Iris pigment epithelial cell (primary cell): ENCODE data around the gene TREX2.
A peak's percentile ranks its signal among the peaks of the same experiment; 100 is the strongest.
"Not testable (repeated sequence)": the region's sequence is repeated elsewhere in the genome, so short reads cannot be mapped to it uniquely, and the experiment has no call there.

Experiments used
- DNase-seq: peaks from one replicate; pipeline ENCODE4 v3.0.0-alpha.2; 2011; ENCODE audit warnings: low read depth

Gene TREX2

DNA sequence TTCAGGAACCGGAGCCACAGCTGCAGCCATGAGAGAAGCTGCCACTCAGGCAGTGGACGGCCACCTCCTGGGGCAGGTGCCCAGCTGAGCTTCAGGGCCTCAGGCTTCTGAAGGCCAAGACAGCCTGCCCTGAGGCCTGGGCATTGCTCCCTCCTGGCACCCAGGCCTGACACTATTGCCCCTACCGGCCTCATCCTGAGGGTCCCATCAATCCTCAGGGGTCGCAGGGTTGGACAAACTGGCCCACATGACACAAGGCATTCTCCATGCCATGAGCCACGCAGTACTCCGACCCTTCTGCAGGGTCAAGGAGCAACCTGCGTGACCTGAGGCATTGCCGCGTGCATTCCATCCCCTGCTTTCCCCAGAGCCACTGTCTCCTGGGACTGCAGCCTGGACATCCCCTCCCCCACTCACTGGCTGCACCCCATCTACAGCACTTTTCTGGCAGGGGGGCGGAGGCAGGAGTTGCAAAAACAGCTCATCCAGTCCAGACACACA is 37.6 kb downstream of the TREX2 start:
- no peak for DNase-seq

DNA sequence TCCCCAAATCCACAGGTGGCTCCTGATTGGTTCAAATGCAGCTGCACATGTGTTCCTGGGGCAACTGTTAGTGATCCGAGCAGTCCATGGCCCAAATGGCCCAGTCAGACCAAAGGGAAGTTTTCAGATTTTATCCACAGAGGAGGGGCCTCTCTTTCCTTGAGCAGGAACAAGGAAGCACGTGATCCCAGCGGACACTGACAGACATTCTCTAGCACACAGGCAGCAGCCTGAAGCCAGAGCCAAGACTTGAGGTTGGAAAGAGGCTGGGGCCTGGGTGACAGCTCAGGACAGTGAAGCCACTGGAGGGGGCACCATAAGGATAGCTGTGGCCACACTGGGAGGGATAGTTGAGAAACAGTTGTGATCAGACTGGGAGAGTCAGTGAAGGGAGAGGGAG is 38.1 kb downstream of the TREX2 start:
- no peak for DNase-seq

DNA sequence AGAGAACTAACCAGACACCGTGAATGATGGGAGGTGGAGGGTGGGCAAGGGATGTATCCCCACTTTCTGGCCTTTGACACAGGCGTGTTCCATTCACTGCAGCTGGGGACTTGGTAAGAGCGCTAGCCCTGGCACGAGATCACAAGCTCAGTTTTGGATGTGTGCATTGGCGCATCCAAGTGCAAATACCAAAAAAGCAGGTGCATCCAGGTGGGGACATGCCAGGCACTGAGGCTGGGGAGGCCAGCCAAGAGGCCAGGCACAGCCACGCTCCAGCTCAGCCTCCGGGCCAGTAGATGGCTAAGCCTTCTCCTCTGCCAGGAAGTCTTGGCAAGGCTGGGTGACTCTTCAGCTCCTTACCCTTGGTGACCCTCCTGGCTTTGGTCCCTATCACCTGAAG is 39.0 kb downstream of the TREX2 start:
- no peak for DNase-seq

DNA sequence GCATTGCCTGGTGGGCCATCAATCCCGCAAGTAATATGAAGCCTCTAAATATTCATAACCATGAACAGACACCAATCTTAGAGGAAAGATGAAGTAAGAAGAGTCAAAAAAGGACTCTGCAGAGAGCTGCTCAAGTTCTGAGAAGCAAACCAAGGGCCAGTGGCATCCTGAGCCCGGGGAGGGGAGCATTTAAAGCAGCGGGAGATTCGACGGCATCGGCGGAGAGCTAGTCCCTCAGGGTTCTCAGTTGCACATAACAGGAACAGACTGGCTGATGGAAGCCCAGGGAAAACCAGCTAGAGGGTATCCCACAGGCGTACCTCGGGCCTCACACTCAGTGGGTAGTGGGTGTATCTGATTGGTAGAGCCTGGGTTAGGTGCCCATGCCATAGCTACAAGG is 39.8 kb downstream of the TREX2 start:
- no peak for DNase-seq

DNA sequence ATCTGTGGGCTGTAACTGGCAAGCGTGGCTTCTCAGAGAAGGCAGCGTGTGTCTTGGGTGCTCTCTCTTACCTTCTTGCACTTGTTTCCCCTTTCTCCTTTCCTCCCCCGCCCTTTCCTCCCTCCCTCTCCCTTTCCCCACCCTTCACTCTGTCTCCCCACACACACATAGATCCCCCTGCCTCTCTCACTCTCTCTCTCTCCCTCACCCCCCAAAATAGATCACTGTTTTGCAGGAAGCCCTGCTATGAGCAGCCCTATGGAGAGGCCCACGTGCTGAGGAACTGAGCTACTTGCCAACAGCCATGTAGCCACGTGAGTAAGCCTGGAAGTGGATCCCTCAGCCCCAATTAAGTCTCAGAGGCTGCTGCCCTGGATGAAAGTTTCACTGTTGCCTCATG is 40.4 kb downstream of the TREX2 start:
- no peak for DNase-seq

DNA sequence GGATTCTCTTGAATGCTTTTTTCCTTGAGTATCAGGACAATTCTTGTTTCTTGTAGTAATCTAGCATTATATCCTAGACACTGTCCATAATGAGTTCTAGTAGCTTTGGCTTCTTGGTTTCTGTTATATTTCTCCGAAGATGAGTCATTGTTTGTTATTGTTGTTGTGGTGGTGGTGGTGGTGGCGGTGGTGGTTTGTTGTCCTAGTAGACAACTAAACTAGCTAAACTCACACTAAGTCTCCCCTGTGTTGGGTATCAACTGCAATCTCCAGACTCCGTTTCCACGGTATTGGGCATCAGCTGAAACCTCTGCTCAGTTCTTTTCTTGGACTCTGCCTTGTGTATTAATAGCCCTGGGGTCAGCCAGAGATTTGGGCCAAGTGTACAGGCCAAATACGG is 41.5 kb downstream of the TREX2 start:
- not testable (repeated sequence) for DNase-seq

DNA sequence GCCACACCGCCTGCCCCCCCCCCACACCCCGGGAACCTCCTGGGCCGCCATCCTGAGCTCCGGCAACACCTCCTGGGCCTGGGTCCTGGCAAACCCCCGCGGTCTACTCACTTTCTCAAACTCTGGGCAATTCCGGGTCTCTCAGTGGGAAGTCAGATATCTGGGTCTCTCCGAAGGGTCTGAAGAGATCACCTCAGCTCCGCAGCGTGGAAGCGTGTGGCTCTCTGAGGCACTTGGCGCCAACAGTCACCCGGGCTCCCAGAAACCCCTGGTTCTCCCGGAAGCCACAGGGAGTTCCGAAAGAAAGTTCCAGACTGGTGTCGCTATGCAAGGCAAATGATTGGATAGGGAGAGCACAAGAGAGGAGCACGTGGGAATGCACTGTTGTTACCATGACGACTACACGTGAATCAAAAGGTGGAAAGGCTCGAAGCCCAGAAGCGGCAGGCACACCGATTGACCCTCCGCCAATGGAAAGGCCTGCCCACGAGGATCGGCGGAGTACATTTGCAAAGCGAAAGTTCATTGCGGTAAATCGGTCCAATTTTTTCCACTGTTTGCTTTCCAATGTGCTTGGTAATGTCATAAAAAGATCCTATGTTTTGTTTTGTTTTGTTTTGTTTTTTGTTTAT is 44.6 kb downstream of the TREX2 start, which contains the start of gene PNMA6E:
Gene PNMA6E (minus strand): TSS at position 218 of the 632 bp plus-strand sequence. CDS start 2,501 bp downstream, outside the sequence.
- DNase-seq, result no peak

DNA sequence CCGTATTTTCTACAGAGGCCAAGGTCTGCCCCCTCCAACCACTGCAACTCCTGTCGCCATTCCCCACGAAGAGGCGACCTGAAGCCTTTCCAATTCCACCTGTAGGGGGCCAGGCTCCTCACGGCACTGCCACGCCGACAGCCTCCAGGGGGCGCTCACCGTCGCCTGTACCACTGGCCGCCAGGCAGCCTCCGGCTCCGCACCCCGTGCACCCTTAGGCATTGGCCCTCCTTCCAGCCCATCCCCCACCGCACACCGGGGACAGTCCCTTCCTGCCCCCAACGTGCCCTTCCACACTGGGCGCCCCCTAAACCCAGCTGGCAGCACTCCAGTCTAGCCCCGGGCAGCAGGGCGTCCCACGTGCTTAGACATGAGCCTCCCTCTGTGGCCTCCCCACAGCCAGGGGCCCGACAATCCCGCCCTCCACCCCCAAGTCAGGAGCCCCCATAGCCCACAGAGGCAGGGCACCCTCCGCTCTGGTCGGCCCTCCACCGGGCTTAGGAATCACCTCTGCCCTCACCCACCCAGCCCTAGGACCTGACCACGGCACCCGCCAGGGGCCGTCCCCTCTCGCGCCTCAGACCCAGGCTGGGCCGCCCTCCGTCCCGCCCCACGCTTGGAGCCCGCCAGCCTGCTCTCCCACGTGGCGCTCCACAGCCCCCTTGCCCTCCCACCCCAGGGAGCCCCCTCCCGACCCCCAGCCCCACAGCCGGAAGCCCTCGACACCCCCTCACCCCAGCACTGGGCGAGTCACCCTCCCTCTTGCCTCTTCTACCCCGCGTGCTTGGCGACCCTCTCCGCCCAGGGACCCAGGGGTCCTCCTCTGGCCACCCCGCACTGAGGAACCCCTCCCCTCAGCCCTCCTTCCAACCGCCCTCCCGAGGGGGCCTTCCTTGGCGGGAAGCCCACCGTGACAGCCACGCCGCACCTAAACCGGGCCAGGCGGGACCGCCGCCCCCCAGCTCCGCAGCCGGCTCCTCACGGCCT is 45.4 kb downstream of the TREX2 start:
- DNase-seq, result peak; percentile 11

DNA sequence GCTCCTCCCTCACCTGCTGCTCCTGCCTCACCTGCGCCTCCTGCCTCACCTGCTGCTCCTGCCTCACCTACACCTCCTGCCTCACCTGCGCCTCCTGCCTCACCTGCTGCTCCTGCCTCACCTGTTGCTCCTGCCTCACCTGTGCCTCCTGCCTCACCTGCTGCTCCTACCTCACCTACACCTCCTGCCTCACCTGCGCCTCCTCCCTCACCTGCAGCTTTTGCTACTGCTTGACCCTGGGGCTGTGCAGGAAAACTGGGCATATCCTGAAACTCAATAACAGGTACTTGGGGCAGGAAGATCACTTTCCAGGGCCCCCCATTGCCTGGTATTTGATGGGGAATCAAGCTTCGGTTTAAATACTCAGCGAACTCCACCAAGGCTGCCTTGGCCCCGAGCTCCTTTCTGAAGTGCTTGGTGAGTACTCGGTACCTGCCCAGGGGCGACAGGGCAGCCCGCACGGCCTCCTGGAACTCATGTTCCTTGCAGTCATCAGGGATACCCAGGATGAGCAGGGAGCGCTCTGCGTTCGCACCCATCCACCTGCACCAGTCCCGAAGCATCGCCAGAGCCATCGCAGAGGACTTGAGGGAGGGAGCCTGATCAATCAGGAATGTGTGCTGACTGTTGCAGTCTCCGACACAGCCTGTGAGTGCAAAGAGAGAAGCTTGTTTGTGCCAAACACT is 47.4 kb downstream of the TREX2 start:
- DNase-seq, result no peak

DNA sequence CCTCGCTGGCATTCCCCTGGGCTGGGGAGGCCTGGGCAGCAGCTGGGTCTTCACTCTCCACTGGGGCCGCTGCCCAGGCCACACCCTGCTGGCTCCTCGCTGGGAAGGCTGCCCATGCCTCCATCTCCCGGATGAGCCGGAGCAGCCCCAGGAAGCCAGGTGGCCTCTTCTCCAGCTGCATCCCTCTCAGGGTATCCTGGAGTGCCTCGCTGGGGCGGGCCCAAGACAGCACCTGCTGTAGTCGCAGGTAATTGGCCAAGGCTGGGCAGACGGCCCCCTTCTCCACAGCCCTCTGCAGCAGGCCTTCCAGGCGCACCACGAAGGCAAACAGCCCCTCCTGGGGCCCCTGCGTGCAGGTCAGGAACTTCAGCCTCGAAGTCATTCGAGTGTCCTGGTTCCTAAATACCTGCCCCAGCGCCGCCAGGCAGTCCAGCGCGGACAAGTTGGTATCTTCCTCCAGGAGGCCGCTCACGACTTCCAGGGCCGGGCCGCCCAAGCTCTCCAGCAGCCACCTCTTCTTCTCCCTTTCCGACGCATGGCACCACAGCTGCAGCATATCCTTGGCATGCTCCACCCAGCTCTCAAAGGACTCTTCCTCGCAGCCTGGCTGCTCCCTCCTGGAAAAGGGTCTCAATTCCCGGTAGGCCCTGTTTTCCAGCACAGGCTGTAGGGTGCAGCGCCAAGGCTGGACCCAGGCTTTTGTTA is 48.4 kb downstream of the TREX2 start:
- DNase-seq, result no peak

DNA sequence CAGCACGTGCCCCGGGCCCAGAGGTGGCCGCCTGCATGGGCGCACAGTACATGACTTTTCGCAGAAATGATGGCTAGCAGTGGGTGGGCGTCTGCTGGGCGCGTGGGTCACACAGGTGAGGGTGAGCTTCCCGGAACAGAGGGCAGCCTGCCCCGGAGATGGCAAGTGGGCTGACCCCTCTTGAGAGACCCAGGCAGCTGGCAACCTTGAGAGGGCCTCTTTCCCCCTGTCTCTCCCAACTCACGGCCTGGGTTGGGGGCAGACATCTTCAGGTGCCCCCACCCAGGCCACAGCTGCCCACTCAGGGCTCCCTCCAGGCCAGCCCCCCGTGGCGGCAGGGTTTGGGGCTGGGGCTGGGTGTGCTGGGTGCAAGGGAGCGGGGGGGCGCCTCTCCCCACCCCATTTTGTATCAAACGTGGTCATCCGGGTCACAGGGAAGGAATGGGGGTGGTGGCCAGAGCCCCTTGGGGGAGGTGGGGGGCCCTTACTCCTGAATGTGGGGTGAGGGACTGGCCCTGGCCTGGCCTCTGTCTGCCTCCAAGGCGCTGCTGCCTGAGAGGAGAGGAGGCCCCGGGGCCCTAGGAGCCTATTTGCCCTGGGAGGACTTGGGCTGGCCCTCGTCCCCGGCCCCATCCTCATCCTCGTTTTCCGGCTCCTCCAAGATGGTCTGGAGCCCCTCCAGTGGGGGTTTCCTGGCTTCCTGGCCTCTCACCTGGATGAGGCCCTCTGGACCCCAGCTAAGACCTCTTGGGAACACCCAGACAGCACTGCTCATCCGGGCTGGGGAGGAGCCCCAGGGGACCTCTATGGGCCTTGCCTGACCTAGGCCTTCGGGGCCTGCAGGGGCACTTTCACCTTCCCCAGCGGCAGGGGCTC is 49.3 kb downstream of the TREX2 start:
- DNase-seq, result no peak

DNA sequence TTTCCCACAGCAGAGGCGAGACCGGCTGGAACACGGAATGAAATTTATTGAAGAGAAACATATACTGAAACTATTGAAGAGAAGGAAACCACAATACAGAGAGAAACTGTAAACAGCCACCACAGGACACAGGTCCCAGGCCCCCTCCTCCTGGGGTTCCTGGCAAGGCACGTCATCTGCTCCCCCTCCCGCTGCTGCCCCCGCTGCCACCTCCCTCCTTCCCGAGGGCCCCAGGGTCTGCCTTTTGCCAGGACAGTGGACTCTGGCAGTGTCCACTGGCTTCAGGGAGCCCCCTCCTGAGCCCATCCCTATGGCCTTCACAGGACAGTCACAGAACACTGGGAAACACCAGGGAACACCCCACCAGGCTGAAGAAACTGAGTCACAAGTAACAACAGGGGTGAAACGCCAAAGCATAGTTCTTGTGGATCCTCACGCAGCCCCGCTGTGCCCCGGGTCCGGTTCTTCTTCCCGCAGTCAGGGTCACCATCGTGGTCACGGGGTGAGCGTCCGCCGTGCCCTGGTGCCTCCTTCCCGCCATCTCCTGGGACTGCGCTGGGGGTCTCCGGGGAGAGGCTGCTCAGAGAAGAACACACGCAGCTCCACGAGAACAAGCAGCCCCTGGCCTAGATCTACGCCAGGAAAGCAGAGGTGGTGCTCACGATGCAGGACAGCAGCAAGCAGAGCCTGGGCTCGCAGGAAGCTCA is 50.1 kb downstream of the TREX2 start:
- DNase-seq, result no peak

DNA sequence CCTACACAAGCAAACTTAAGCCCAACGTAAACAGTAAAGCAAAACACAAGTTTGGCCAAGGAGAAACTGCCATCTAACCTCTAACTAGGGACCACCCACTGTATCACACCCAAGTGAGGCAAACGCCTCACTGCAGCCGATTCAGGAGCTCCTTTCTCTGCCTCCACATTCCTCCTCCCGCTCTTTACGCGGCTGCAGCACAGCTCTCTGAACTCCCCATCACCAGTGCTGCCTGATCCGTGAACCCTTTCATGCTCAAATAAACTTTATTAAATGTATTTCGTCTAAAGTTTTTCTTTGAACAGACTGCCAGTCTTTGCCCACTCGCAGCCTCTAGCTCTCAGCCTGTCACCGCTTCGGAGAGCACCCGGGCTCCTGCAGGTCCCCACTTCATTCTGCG is 51.2 kb downstream of the TREX2 start:
- DNase-seq, result no peak
